SIG-M5 treated with dmso at 0.1 percent for 504 hours (cell line): ENCODE results near the gene KCTD13.
"Not testable (repeated sequence)": the region's sequence is repeated elsewhere in the genome, so short reads cannot be mapped to it uniquely, and the experiment has no call there.

Experiments used
- DNase-seq: peaks from one replicate; lab custom pipeline; 2025; ENCODE audit not compliant: unreplicated experiment; lab: John Stamatoyannopoulos, UW

Gene KCTD13

DNA sequence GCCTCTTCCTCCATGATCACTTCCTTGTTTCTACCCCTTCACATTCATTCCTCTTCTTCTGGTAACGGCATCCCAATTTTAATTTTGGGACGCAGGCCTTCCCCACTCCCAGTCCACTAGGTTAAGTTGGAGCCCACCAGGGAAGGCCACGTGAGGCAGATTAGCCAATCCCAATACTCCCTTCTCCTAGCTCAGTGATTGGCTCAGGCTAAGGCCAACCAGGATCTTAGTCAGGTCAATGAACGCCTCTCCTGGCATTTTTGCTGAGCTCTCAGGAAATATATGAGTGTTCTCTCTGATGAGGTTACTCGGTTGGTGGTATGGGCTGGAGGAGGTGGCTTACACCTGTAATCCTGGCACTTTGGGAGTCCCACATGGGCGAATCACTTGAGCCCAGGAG lies 42.0 kb downstream of the KCTD13 start:
- DNase-seq, result no peak

- no peak for DNase-seq
Measured at GRCh38 chr16:29881050-29881449, 45.0 kb downstream of the KCTD13 start.

GRCh38 chr16:29878172-29878571 lies 47.9 kb downstream of the KCTD13 start:
- no peak for DNase-seq

GRCh38 chr16:29877266-29877961 lies 48.6 kb downstream of the KCTD13 start:
- DNase-seq, result peak; percentile 80

GRCh38 chr16:29876594-29877249 lies 49.3 kb downstream of the KCTD13 start:
- DNase-seq, result no peak

GRCh38 chr16:29876217-29876593 lies 49.8 kb downstream of the KCTD13 start:
- no peak for DNase-seq

- DNase-seq, result no peak
Measured at GRCh38 chr16:29875206-29875605, 50.8 kb downstream of the KCTD13 start.

DNA sequence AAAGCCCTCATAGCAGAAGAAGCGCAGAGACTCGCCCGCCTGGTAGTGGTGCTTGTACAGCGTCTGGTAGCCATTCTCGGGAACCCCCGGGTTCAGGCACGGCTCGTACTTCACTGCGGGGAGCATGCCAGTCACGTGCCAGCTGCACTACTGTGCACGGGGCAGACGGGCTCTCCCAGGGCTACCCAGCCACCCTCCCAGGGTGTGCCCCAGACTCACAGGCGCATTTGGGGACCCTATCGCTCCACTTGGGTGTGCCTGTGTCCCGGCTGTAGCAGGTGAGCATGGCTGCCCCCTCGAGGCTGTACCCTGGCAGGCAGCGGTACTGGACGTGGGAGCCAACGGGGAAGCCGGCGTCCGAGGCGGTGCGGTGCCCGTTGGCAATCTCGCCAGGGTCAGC lies 52.7 kb downstream of the KCTD13 start:
- no peak for DNase-seq

DNA sequence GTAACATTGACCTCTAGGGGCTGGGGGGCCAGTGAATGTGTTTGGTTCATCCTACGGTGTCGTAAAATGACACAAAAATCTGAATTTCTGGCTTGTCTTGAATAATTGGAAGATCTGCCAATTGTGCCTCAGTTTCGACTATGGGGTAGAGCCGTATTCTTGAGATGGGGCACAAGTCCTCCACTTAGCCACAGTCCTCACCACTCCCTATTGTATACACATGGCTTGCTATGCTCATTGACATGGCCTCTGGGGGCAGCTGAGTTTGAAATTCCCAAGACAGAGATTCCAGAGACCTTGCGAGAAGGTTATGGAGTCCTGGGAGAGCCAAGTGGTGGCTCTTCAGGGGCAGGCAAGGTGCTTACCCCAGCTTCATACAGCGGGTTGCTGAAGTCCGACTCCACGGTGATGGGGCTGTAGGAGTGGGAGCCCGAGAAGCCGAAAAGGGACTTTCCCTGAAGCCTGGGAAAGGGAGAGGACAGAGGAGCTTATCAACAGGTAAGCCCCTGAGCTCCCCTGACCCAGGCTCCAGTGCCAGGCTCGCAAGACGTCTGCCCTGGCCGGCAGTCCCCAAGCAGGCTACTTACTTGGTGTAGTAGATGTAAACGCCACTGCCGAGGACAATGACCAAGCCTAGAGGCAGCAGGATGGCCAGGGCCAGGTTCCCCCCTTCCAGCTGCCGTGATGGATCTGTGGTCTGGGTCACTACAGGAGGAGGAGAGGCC lies 54.0 kb downstream of the KCTD13 start:
- no peak for DNase-seq

- DNase-seq, result not testable (repeated sequence)
Measured at GRCh38 chr16:29869067-29869466, 57.0 kb downstream of the KCTD13 start.

DNA sequence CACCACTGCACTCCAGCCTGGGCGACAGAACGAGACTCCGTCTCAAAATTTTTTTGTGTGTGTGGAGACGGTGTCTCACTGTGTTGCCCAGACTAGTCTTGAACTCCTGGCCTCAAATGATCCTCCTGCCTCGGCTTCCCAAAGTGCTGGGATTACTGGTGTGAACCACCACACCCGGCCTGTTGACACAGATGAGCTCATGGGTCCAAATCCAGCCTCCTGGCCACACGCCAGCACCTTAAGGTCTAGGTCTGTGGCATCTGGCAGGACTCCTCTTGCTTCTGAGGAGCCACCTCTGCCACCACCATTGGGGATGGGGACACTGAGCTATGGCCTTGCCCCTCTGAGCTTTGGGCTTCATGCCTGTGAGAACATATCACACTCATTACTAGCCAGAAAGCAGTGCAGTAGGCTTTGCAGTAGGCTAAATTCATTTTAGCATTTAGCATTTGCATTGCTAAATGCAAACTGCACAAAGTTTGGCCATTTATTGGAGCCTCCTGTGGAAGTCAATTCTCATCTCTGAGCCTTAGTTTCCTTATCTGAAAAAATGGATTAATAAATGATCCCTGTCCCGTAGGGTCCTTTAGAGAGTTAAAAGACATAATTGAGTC lies 57.5 kb downstream of the KCTD13 start:
- no peak for DNase-seq

GRCh38 chr16:29864205-29864604 lies 61.8 kb downstream of the KCTD13 start:
- DNase-seq, result no peak

- no peak for DNase-seq
Measured at GRCh38 chr16:29863669-29863984, 62.4 kb downstream of the KCTD13 start.

GRCh38 chr16:29862884-29863668 lies 63.0 kb downstream of the KCTD13 start, which contains the start of gene CDIPT:
TSS of gene CDIPT (minus strand) at chr16:29863226. CDS start at chr16:29862857, 369 bp downstream.
- peak; percentile 95 for DNase-seq

DNA sequence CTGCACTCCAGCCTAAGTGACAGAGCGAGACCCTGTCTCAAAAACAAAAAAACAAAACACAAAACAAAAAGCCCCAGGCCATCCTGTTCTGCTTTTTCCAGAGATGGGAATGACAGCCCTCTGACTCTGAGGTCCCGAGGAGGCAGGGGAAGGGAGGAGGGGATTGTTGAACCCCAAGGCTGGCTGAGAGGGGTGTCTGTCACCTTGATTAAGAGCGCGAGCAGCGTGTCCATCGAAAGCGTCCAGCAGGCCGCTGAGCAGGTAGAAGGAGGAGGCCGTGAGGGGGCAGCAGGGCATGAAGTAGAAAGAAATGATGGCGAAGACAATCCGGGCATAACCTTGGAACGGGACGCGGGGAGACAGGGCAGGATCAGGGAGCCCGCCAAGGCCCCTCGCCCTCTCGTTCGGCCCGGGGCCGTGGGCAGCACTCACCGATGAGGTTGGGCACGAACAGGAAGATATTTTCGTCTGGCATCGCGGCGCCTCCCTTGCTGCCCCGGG lies 63.6 kb downstream of the KCTD13 start:
- DNase-seq, result peak; percentile 6

DNA sequence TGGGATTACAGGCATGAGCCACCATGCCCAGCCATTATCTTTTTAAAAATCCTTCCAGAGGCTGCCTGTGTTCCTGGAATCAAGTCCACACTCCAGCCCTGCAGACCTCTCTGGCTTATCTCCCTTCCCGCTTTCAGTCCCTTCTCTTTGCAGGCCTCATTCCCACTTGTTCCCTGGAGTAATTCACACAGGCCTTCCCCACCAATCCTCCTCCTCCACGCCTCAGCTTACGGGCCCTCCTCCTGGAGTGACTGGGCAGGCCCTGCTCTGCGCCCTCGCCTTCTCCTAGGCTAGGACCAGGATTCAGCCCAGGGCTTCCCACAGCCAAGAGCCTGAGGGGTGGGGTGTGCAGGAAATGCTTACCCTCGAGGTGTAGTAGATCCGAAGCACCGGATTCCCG lies 65.8 kb downstream of the KCTD13 start:
- DNase-seq, result no peak

DNA sequence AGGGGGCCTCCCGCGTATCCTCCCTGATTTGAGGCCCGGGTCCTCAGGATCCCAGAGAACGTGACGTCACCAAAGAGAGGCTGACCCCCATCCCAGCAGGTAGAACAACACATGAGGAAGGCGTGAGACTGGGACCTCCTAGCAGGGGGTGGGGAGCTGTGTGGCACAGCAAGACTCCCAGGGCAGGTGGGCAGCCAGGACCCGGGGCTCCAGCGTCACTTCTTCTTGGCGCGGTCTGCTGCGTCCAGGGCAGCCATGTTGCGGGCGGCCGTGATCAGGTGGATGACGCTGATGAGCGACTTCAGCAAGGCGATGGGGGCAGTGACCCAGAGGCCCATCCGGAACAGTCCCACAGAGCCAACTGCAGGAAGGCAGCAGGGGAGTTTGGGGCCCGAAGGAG lies 67.1 kb downstream of the KCTD13 start:
- no peak for DNase-seq

DNA sequence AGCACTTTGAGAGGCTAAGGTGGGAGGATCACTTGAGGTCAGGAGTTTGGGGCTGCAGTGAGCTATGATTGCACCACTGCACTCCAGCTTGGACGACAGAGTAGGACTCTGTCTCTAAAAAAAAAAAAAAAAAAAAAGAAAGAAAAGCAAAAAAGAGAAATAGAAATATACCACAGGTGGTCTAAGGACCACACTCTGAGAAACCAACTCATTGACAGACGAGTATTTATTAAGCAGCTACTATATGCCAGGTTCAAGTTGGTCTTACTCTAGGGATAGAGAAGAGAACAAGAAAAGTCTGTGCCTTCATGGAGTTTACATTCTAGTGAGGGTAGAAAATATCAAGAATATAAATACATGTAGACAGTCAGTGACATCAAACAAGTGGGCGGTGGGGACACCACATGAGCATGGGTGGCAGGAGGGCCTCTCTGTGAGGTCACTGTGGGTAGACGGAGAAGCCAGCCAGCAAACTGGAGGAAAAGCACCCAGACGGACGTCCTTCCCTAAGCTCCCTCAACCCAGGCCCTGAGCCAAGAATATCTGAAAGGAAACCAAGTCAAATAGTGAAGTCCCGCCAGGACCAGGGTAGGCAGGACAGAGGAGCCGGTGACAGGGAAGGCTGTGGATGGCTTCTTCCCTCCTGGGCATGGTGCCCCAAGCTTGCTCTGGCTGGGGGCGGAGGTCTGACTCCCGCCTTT lies 67.7 kb downstream of the KCTD13 start:
- no peak for DNase-seq

DNA sequence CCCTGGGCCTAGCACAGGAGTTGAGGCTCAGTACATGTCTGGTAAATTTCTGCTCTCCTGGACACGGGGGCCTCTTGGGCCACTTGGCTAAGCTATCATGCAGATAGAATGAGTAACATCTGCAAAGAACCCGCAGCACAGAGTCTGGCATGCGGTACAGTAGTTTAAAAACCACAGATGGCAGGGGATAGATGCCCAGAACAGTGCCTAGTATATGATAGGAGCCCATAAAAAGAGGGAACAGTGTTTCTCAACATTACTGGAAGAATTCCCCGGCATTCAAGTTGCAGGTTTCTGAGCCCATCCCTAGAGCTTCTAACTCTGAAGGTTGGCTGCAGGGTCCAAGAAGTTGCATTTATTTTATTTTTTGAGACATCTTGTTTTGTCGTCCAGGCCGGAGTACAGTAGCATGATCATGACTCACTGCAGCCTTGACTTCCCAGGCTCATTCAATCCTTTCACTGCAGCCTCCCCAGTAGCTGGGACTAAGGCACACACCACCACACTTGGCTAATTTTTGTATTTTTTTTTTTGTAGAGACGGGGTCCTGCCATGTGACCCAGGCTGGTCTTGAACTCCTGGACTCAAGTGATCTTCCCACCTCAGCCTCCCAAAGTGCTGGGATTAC lies 68.8 kb downstream of the KCTD13 start:
- DNase-seq, result no peak
